ENCODE measurements around the gene MED13L.

DNA sequence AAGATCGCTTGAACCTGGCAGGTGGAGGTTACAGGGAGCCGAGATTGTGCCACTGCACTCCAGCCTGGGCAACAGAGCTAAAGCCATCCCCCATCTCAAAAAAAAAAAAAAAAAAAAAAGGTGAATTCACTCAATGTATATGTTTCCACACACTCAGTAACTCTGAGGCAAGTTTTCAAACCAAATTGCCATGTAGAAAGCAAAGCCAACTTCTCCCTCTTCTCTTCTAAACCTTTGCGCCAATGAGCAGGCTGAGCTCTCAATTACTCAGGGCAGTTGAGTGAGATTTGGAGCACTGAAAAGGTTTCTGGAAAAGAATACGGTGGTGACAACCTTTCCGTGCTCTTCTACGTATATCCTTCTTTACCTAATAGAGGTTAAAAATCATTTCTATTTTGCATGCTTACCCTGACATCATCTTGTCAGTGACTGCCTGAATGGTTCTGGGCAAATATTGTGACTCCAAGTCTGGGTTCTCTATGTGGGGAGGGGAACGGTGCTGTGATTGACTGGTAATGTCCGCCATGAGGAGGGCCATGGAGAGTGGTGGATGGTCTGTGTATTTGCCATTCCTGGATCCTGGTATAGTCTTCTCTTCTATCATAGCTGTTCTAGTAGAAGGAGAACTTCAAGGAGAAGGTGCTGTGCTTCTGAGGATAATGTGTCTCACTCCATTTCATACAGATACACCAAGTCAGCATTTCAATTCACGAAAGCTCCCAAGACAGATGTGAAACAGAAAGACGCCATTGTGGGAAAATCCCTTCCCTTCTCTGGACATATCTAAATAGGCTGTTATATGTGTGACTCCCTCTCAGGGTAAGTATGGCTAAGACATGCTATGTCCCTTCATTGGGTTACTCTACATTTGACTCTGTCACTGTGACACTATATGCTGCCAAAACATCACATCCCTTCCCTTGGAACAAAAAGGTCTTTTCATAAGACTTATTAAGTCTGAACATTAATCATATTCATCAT lies 46.2 kb upstream of the MED13L start:
- TF ChIP-seq, protein P1, sequence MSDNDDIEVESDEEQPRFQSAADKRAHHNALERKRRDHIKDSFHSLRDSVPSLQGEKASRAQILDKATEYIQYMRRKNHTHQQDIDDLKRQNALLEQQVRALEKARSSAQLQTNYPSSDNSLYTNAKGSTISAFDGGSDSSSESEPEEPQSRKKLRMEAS (IDR thresholded peaks at IDR 0.05; ENCODE audit: insufficient read depth, insufficient read length): no peak
- TF ChIP-seq EZH2 (IDR thresholded peaks at IDR 0.05; ENCODE audit: borderline replicate concordance, low read depth, low read length, severe bottlenecking) (no peak), FOS (IDR thresholded peaks at IDR 0.05; ENCODE audit: borderline replicate concordance, insufficient read depth, low read length) (no peak), POLR2A (IDR thresholded peaks at IDR 0.05; ENCODE audit: low read depth, low read length) (no peak), POLR2AphosphoS5 (IDR thresholded peaks at IDR 0.05; ENCODE audit: insufficient read depth, low read depth, low read length) (no peak), MYC (IDR thresholded peaks at IDR 0.05; ENCODE audit: low read depth, low read length) (no peak)
- TF ChIP-seq, protein P2, sequence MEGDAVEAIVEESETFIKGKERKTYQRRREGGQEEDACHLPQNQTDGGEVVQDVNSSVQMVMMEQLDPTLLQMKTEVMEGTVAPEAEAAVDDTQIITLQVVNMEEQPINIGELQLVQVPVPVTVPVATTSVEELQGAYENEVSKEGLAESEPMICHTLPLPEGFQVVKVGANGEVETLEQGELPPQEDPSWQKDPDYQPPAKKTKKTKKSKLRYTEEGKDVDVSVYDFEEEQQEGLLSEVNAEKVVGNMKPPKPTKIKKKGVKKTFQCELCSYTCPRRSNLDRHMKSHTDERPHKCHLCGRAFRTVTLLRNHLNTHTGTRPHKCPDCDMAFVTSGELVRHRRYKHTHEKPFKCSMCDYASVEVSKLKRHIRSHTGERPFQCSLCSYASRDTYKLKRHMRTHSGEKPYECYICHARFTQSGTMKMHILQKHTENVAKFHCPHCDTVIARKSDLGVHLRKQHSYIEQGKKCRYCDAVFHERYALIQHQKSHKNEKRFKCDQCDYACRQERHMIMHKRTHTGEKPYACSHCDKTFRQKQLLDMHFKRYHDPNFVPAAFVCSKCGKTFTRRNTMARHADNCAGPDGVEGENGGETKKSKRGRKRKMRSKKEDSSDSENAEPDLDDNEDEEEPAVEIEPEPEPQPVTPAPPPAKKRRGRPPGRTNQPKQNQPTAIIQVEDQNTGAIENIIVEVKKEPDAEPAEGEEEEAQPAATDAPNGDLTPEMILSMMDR (IDR thresholded peaks at IDR 0.05; ENCODE audit: extremely low read depth in 1 of 2, insufficient read depth in 1 of 2, low read depth in 1 of 2, low read length in 2 of 2): no peak
